ENCODE data around the gene FFAR1. TPM values are rescaled to one million over a fixed set of nuclear protein-coding genes. Genes with fewer than 3 reads are reported as not detected.

Gene FFAR1
- total and polyA plus RNA-seq, 2 experiments from 2014 or later = not detected

GRCh38 chr19:35360880-35361420 is 13.2 kb downstream of the FFAR1 start:
- Histone ChIP-seq H3K27me3 (no peaks in the 10 kb centered on the region), H3K4me3 (no peak overlapping the region), H3K4me1 (ENCODE audit: insufficient read depth) (peaks cover 5% of the 10 kb centered on the region), H3K36me3 (replicated peaks; ENCODE audit: insufficient read depth, low read depth) (no peaks in the 10 kb centered on the region), H3K9me2 (replicated peaks; ENCODE audit: insufficient read depth) (no peaks in the 10 kb centered on the region), H3K4me2 (no peak overlapping the region), H3K27ac (no peak overlapping the region), H2AFZ (no peak overlapping the region), H3K79me2 (no peaks in the 10 kb centered on the region), H4K20me1 (ENCODE audit: insufficient read depth, poor library complexity, severe bottlenecking) (no peaks in the 10 kb centered on the region), H3K9me3 (ENCODE audit: low read depth) (no peaks in the 10 kb centered on the region)
- no peak for TF ChIP-seq EZH2 (IDR thresholded peaks at IDR 0.05; ENCODE audit: borderline replicate concordance)
- no peak for TF ChIP-seq CTCF (IDR thresholded peaks at IDR 0.05; ENCODE audit: poor library complexity)
- no peak for TF ChIP-seq EZH2phosphoT487 (IDR thresholded peaks at IDR 0.05; ENCODE audit: low read depth, severe bottlenecking, unreplicated experiment)
- WGBS (ENCODE audit: low lambda C conversion rate, missing lambda C conversion rate) = 51% methylated on average over 5 of the region's 5 CpGs
- no peak for DNase-seq (ENCODE audit: low spot score)

GRCh38 chr19:35362261-35363000 is 14.7 kb downstream of the FFAR1 start:
- Histone ChIP-seq H3K4me3 (no peak overlapping the region), H3K36me3 (replicated peaks; ENCODE audit: insufficient read depth, low read depth) (no peaks in the 10 kb centered on the region), H3K27me3 (no peaks in the 10 kb centered on the region), H3K27ac (no peak overlapping the region), H2AFZ (no peak overlapping the region), H3K79me2 (no peaks in the 10 kb centered on the region), H3K4me1 (ENCODE audit: insufficient read depth) (peaks cover 3% of the 10 kb centered on the region), H3K9me3 (ENCODE audit: low read depth) (no peaks in the 10 kb centered on the region), H3K4me2 (no peak overlapping the region), H3K9me2 (replicated peaks; ENCODE audit: insufficient read depth) (no peaks in the 10 kb centered on the region), H4K20me1 (ENCODE audit: insufficient read depth, poor library complexity, severe bottlenecking) (no peaks in the 10 kb centered on the region)
- 81% methylated on average over 10 of the region's 14 CpGs for WGBS (ENCODE audit: low lambda C conversion rate, missing lambda C conversion rate)
- no peak for DNase-seq (ENCODE audit: low spot score)
- TF ChIP-seq EZH2 (IDR thresholded peaks at IDR 0.05; ENCODE audit: borderline replicate concordance) (no peak), CTCF (IDR thresholded peaks at IDR 0.05; ENCODE audit: poor library complexity) (no peak), EZH2phosphoT487 (IDR thresholded peaks at IDR 0.05; ENCODE audit: low read depth, severe bottlenecking, unreplicated experiment) (no peak)

GRCh38 chr19:35363001-35363590 is 15.4 kb downstream of the FFAR1 start:
- Histone ChIP-seq H2AFZ (no peak overlapping the region), H3K36me3 (replicated peaks; ENCODE audit: insufficient read depth, low read depth) (no peaks in the 10 kb centered on the region), H3K27ac (no peak overlapping the region), H3K9me2 (replicated peaks; ENCODE audit: insufficient read depth) (no peaks in the 10 kb centered on the region), H3K9me3 (ENCODE audit: low read depth) (no peaks in the 10 kb centered on the region), H4K20me1 (ENCODE audit: insufficient read depth, poor library complexity, severe bottlenecking) (no peaks in the 10 kb centered on the region), H3K79me2 (no peaks in the 10 kb centered on the region), H3K4me2 (no peak overlapping the region), H3K4me1 (ENCODE audit: insufficient read depth) (no peaks in the 10 kb centered on the region), H3K27me3 (no peaks in the 10 kb centered on the region), H3K4me3 (no peak overlapping the region)
- TF ChIP-seq EZH2phosphoT487 (IDR thresholded peaks at IDR 0.05; ENCODE audit: low read depth, severe bottlenecking, unreplicated experiment) (no peak), CTCF (IDR thresholded peaks at IDR 0.05; ENCODE audit: poor library complexity) (no peak), EZH2 (IDR thresholded peaks at IDR 0.05; ENCODE audit: borderline replicate concordance) (no peak)
- 96% methylated on average over 3 of the region's 11 CpGs for WGBS (ENCODE audit: low lambda C conversion rate, missing lambda C conversion rate)
- no peak for DNase-seq (ENCODE audit: low spot score)

Data from hepatocyte (in vitro differentiated cells).